ENCODE measurements around the gene VWA3B. TPM values are rescaled to one million over a fixed set of nuclear protein-coding genes. Genes with fewer than 3 reads are reported as not detected.
"Not testable (repeated sequence)": the region's sequence is repeated elsewhere in the genome, so short reads cannot be mapped to it uniquely, and the experiment has no call there.

VWA3B gene
- total RNA-seq, 2 experiments from 2014 or later, result not detected

DNA sequence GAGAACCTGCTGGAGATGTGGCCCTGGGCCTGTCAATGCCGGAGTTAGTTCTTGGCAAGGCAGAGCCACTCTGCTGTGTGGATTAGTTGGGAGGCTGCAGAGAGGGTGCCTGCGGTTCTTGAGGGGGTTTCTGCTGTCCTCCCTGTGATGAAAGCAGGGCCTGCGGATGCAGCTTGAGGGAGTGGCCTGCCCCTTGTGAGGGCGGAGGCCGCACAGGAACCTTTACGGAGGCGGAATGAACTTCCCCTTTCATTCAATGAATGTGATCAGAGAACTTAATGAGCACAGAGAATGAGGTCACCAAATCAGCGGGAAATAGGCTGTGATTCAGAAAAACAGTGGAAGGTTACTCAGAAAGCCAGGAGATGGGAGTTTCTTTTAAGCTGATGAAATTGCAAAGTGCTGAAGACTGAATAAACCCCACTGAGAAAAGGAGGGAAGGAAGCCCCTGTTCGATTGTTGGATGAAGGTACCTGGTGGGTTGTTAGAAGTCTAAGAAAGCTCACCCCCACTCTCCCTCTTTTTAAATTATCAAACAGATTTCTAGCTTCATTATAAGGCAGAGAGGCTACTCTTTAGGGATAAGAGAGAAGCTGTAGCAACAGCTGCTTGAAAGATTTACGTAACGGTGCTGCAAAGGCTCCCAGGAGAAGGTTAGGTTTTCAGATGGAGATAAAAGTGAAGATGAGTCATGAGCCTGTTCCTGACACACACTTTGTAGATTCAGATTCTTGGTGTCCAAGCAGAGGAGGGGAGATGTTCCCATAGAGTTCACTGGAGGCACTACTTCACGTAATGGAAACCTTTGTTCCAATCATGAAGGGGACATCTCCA lies 47.4 kb downstream of the VWA3B start:
- intact Hi-C loops (cut with micrococcal nuclease; ENCODE audit: unreplicated experiment), result no loop called here
- no peak overlapping the region for H3K4me3 ChIP-seq (ENCODE audit: low read depth, low read length, poor library complexity, severe bottlenecking)
- no peaks in the 10 kb centered on the region for H3K79me2 ChIP-seq (ENCODE audit: insufficient read depth, low read depth, low read length)
- BruUV-seq (replicated peaks), result no TSS peak
- no peak overlapping the region for H2AFZ ChIP-seq (ENCODE audit: low read length)
- no peak overlapping the region for H3K27ac ChIP-seq (ENCODE audit: low read depth, low read length, poor library complexity, severe bottlenecking)
- TF ChIP-seq, protein P1, sequence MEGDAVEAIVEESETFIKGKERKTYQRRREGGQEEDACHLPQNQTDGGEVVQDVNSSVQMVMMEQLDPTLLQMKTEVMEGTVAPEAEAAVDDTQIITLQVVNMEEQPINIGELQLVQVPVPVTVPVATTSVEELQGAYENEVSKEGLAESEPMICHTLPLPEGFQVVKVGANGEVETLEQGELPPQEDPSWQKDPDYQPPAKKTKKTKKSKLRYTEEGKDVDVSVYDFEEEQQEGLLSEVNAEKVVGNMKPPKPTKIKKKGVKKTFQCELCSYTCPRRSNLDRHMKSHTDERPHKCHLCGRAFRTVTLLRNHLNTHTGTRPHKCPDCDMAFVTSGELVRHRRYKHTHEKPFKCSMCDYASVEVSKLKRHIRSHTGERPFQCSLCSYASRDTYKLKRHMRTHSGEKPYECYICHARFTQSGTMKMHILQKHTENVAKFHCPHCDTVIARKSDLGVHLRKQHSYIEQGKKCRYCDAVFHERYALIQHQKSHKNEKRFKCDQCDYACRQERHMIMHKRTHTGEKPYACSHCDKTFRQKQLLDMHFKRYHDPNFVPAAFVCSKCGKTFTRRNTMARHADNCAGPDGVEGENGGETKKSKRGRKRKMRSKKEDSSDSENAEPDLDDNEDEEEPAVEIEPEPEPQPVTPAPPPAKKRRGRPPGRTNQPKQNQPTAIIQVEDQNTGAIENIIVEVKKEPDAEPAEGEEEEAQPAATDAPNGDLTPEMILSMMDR (conservative IDR thresholded peaks at IDR 0.05; ENCODE audit: low read length), result no peak
- no peak for TF ChIP-seq EZH2phosphoT487 (IDR thresholded peaks at IDR 0.05; ENCODE audit: borderline replicate concordance, low read depth, low read length)
- ChIA-PET CTCF (ENCODE audit: unreplicated experiment) (no interaction called here), POLR2A (interaction anchor here (0.6 to 1.2 kb wide), 2 partner anchors 13 to 52 kb away, joined by 3 to 5 read pairs; no protein-coding TSS in a partner anchor)
- no peaks in the 10 kb centered on the region for H3K4me1 ChIP-seq (ENCODE audit: insufficient read depth, low read length, poor library complexity, severe bottlenecking)
- no peaks in the 10 kb centered on the region for H3K9me2 ChIP-seq (ENCODE audit: insufficient read depth, low read length)
- DNase-seq (ENCODE audit: low spot score), result no peak
- H3K9me3 ChIP-seq (ENCODE audit: low read length), result no peaks in the 10 kb centered on the region
- H3K4me2 ChIP-seq (ENCODE audit: low read length), result no peak overlapping the region
- no peaks in the 10 kb centered on the region for H4K20me1 ChIP-seq (ENCODE audit: insufficient read depth, low read length)
- H3K36me3 ChIP-seq (ENCODE audit: insufficient read depth, low read length), result no peaks in the 10 kb centered on the region

DNA sequence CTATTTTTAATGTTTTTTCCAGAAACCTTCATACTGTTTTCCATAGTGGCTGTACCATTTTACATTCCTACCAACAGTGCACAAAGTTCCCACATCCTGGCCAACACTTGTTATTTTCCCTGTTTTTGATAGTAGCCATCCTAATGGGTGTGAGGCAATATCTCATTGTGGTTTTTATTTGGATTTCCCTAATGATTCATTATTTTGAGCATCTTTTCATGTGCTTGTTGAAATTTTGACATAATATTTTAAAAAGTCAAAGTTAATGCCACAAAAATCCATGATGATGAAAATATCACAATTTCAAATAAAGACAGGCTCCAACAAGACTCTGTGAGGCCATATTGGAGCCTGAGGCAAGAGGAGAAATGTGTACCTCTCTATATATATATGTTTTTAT lies 50.2 kb downstream of the VWA3B start:
- Histone ChIP-seq H3K9me3 (ENCODE audit: low read length) (no peaks in the 10 kb centered on the region), H3K9me2 (ENCODE audit: insufficient read depth, low read length) (no peaks in the 10 kb centered on the region), H3K4me3 (ENCODE audit: low read depth, low read length, poor library complexity, severe bottlenecking) (no peak overlapping the region), H3K27ac (ENCODE audit: low read depth, low read length, poor library complexity, severe bottlenecking) (no peak overlapping the region), H3K4me1 (ENCODE audit: insufficient read depth, low read length, poor library complexity, severe bottlenecking) (no peaks in the 10 kb centered on the region), H4K20me1 (ENCODE audit: insufficient read depth, low read length) (no peaks in the 10 kb centered on the region), H3K79me2 (ENCODE audit: insufficient read depth, low read depth, low read length) (no peaks in the 10 kb centered on the region), H3K4me2 (ENCODE audit: low read length) (no peak overlapping the region), H3K36me3 (ENCODE audit: insufficient read depth, low read length) (no peaks in the 10 kb centered on the region), H2AFZ (ENCODE audit: low read length) (no peak overlapping the region)
- CTCF ChIA-PET (ENCODE audit: unreplicated experiment), result no interaction called here
- no TSS peak for BruUV-seq (replicated peaks)
- POLR2A ChIA-PET, result no interaction called here
- intact Hi-C loops (cut with micrococcal nuclease; ENCODE audit: unreplicated experiment), result no loop called here
- TF ChIP-seq, protein P1 (conservative IDR thresholded peaks at IDR 0.05; ENCODE audit: low read length), result no peak
- no peak for TF ChIP-seq EZH2phosphoT487 (IDR thresholded peaks at IDR 0.05; ENCODE audit: borderline replicate concordance, low read depth, low read length)
- DNase-seq (ENCODE audit: low spot score), result no peak

DNA sequence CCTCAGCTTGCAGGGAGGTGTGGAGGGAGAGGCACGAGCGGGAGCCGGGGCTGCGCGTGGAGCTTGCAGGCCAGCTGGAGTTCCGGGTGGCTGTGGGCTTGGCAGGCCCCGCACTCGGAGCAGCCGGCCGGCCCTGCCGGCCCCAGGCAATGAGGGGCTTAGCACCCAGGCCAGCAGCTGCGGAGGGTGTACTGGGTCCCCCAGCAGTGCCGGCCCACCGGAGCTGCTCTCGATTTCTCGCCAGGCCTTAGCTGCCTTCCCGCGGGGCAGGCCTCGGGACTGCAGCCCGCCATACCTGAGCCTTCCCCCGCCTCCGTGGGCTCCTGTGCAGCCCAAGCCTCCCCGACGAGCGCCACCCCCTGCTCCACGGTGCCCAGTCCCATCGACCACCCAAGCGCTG lies 52.0 kb downstream of the VWA3B start:
- CTCF ChIA-PET (ENCODE audit: unreplicated experiment), result interaction anchor here (0.6 kb wide), 1 partner anchor 82 kb away, joined by 3 read pairs; no protein-coding TSS in a partner anchor
- H3K27ac ChIP-seq (ENCODE audit: low read depth, low read length, poor library complexity, severe bottlenecking); H3K79me2 ChIP-seq (ENCODE audit: insufficient read depth, low read depth, low read length); H3K9me2 ChIP-seq (ENCODE audit: insufficient read depth, low read length); H3K36me3 ChIP-seq (ENCODE audit: insufficient read depth, low read length); BruUV-seq (replicated peaks); H4K20me1 ChIP-seq (ENCODE audit: insufficient read depth, low read length); POLR2A ChIA-PET; H3K9me3 ChIP-seq (ENCODE audit: low read length); H3K4me1 ChIP-seq (ENCODE audit: insufficient read depth, low read length, poor library complexity, severe bottlenecking); intact Hi-C loops (cut with micrococcal nuclease; ENCODE audit: unreplicated experiment); H2AFZ ChIP-seq (ENCODE audit: low read length); H3K4me3 ChIP-seq (ENCODE audit: low read depth, low read length, poor library complexity, severe bottlenecking); DNase-seq (ENCODE audit: low spot score); H3K4me2 ChIP-seq (ENCODE audit: low read length): not testable (repeated sequence)
